ENCODE data around the gene STIM2.

The STIM2 gene

DNA sequence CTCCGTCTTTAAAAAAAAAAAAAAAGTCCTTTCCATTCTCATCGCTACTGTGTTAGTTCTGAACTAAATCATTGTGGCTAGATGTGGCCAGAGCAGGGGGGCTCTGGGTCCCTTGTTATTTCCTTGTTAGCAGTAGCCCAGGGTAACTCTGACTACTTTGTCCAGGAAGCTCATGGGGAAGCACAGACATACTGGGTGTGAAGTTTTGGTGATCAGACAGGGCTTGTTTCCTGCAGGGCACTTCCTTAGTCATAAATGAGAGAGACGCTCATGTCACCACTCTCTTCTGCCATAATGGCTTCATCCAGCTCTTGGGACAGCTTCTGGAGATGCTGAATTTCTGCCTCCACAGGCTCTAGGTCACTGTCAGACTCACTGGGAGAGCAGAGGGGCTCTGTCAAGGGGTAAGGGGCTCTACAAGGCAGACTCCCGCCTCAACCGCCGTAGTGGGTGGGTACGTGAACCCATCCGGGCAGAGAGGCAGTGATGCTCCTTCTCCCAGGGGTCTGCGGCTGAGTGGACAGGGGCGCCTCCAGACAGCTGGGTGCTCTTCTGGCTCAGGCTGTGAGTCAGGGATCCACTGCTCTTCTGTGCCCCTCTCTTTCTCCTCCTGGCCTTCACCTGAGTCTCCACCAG is 12.9 kb downstream of the STIM2 start:
- no peaks in the 10 kb centered on the region for H3K27me3 ChIP-seq (ENCODE audit: control insufficient read depth in 1 of 2, insufficient read depth in 2 of 2, low read length in 2 of 2)
- H3K9ac ChIP-seq (ENCODE audit: low read length), result no peak overlapping the region
- no peak overlapping the region for H3K4me3 ChIP-seq (ENCODE audit: low read depth in 1 of 2, low read length in 2 of 2)
- no peak overlapping the region for H3K27ac ChIP-seq (ENCODE audit: low read depth, low read length)
- H3K4me1 ChIP-seq (ENCODE audit: insufficient read depth, low read length), result no peaks in the 10 kb centered on the region
- H3K36me3 ChIP-seq (ENCODE audit: insufficient read depth, low read length), result no peaks in the 10 kb centered on the region
- no peaks in the 10 kb centered on the region for H3K9me3 ChIP-seq (ENCODE audit: low read length)

DNA sequence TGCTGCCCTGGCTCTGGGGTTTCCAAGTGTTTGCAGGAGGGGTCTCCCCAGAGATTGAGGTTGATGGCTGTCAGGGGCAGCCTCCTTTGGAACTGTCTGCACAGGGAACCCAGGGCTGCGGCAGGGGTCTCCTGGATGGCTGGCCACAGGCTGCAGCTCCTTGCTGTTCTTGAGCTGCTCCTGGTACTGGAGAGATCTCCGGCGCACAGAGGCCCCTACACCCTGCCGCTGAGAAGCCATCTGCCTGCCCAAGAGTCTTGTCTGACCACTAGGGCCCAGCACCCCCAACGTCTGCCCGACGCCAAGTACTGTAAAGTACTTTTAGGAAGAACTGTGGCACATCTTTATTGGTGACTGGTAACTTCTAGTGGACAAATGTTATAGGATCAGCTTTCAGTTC is 13.5 kb downstream of the STIM2 start:
- no peaks in the 10 kb centered on the region for H3K36me3 ChIP-seq (ENCODE audit: insufficient read depth, low read length)
- H3K4me3 ChIP-seq (ENCODE audit: low read depth in 1 of 2, low read length in 2 of 2), result no peak overlapping the region
- H3K27ac ChIP-seq (ENCODE audit: low read depth, low read length), result no peak overlapping the region
- H3K27me3 ChIP-seq (ENCODE audit: control insufficient read depth in 1 of 2, insufficient read depth in 2 of 2, low read length in 2 of 2), result no peaks in the 10 kb centered on the region
- H3K9me3 ChIP-seq (ENCODE audit: low read length), result no peaks in the 10 kb centered on the region
- no peak overlapping the region for H3K9ac ChIP-seq (ENCODE audit: low read length)
- no peaks in the 10 kb centered on the region for H3K4me1 ChIP-seq (ENCODE audit: insufficient read depth, low read length)

GRCh38 chr4:26877406-26877805 is 16.8 kb downstream of the STIM2 start:
- no peak overlapping the region for H3K9ac ChIP-seq (ENCODE audit: low read length)

DNA sequence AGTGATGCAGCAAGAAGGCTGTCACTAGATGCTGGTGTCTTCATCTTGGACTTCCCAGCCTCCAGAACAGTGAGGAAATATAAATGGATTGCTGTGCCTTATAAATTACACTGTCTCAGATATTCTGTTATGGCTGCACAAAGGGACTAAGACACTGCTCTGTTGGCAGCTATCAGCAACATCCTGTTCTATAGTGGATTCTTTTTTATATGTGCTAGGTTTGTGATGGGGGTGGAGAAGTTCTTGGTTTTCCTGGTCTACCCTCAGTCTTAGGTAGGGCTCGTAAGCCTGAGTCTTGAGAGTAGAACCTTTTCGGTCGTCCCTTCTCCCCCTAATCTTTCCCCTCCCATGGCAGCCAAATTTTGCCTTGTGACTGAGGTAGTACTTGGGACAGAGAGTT is 17.3 kb downstream of the STIM2 start:
- Histone ChIP-seq H3K9ac (ENCODE audit: low read length) (no peak overlapping the region), H3K27me3 (ENCODE audit: control insufficient read depth in 1 of 2, insufficient read depth in 2 of 2, low read length in 2 of 2) (no peaks in the 10 kb centered on the region), H3K36me3 (ENCODE audit: insufficient read depth, low read length) (no peaks in the 10 kb centered on the region), H3K27ac (ENCODE audit: low read depth, low read length) (no peak overlapping the region), H3K4me1 (ENCODE audit: insufficient read depth, low read length) (no peaks in the 10 kb centered on the region), H3K4me3 (ENCODE audit: low read depth in 1 of 2, low read length in 2 of 2) (no peak overlapping the region), H3K9me3 (ENCODE audit: low read length) (no peaks in the 10 kb centered on the region)

More at GRCh38 chr4:26877406-26877805, 16.8 kb downstream of the STIM2 start:
- H3K4me3 ChIP-seq (ENCODE audit: low read depth in 1 of 2, low read length in 2 of 2), result no peak overlapping the region
- H3K9me3 ChIP-seq (ENCODE audit: low read length), result no peaks in the 10 kb centered on the region
- H3K27ac ChIP-seq (ENCODE audit: low read depth, low read length), result no peak overlapping the region
- H3K27me3 ChIP-seq (ENCODE audit: control insufficient read depth in 1 of 2, insufficient read depth in 2 of 2, low read length in 2 of 2), result no peaks in the 10 kb centered on the region
- H3K4me1 ChIP-seq (ENCODE audit: insufficient read depth, low read length), result no peaks in the 10 kb centered on the region
- H3K36me3 ChIP-seq (ENCODE audit: insufficient read depth, low read length), result no peaks in the 10 kb centered on the region

DNA sequence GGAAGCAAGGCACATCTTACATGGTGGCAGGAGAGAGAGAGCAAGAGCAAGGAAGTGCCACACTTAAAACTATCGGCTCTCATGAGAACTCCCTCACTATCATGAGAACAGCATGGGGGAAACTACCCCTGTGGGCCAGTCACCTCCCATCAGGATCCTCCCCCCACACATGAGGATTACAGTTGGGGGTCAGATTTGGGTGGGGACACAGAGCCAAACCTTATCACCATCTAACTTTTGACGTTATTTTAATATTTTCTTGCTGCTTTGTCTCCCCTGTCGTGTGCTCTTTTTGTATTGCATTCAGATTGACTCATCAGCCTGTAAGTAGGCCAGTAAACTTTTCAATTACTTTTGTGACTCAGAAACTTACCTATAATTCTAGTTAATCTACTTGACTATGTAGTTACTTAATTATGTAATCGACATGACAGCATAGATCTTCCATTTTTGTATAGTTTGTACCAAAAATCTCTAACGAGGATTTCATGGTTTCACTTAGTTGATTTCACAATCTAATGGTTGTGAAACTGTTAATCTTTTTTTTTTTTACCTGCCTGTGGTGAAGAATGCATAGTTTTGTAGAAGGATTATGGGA is 18.3 kb downstream of the STIM2 start:
- H3K4me1 ChIP-seq (ENCODE audit: insufficient read depth, low read length), result no peaks in the 10 kb centered on the region
- no peak overlapping the region for H3K4me3 ChIP-seq (ENCODE audit: low read depth in 1 of 2, low read length in 2 of 2)
- H3K27ac ChIP-seq (ENCODE audit: low read depth, low read length), result no peak overlapping the region
- H3K9ac ChIP-seq (ENCODE audit: low read length), result no peak overlapping the region
- H3K36me3 ChIP-seq (ENCODE audit: insufficient read depth, low read length), result no peaks in the 10 kb centered on the region
- H3K9me3 ChIP-seq (ENCODE audit: low read length), result no peaks in the 10 kb centered on the region
- no peaks in the 10 kb centered on the region for H3K27me3 ChIP-seq (ENCODE audit: control insufficient read depth in 1 of 2, insufficient read depth in 2 of 2, low read length in 2 of 2)

- Histone ChIP-seq H3K9ac (ENCODE audit: low read length) (no peak overlapping the region), H3K4me3 (ENCODE audit: low read depth in 1 of 2, low read length in 2 of 2) (no peak overlapping the region), H3K27ac (ENCODE audit: low read depth, low read length) (no peak overlapping the region), H3K4me1 (ENCODE audit: insufficient read depth, low read length) (no peaks in the 10 kb centered on the region), H3K9me3 (ENCODE audit: low read length) (no peaks in the 10 kb centered on the region), H3K36me3 (ENCODE audit: insufficient read depth, low read length) (no peaks in the 10 kb centered on the region), H3K27me3 (ENCODE audit: control insufficient read depth in 1 of 2, insufficient read depth in 2 of 2, low read length in 2 of 2) (no peaks in the 10 kb centered on the region)
Observed at GRCh38 chr4:26879805-26880204, 19.2 kb downstream of the STIM2 start.

DNA sequence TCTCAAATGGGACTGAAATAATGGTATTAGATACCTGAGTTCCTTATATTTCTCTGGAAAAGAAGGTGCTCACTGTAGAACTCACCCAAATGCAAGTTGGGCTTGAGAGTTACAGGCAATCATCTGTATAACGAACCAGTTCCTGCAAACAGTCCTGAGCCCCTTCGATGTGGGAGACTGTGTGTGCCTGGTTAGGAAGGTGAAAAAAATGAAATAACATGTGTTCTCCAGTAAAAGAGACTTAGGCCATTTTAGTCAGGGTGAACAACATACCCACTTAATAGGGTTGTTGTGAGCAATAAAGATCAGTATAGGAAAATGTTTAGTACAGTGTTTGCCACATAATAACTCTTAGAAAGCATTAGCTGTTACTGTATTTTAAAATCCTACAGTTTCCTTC is 23.4 kb downstream of the STIM2 start:
- H3K4me1 ChIP-seq (ENCODE audit: insufficient read depth, low read length), result no peaks in the 10 kb centered on the region
- no peak overlapping the region for H3K27ac ChIP-seq (ENCODE audit: low read depth, low read length)
- no peak overlapping the region for H3K4me3 ChIP-seq (ENCODE audit: low read depth in 1 of 2, low read length in 2 of 2)
- no peak overlapping the region for H3K9ac ChIP-seq (ENCODE audit: low read length)
- H3K9me3 ChIP-seq (ENCODE audit: low read length), result no peaks in the 10 kb centered on the region
- H3K27me3 ChIP-seq (ENCODE audit: control insufficient read depth in 1 of 2, insufficient read depth in 2 of 2, low read length in 2 of 2), result no peaks in the 10 kb centered on the region
- no peaks in the 10 kb centered on the region for H3K36me3 ChIP-seq (ENCODE audit: insufficient read depth, low read length)

DNA sequence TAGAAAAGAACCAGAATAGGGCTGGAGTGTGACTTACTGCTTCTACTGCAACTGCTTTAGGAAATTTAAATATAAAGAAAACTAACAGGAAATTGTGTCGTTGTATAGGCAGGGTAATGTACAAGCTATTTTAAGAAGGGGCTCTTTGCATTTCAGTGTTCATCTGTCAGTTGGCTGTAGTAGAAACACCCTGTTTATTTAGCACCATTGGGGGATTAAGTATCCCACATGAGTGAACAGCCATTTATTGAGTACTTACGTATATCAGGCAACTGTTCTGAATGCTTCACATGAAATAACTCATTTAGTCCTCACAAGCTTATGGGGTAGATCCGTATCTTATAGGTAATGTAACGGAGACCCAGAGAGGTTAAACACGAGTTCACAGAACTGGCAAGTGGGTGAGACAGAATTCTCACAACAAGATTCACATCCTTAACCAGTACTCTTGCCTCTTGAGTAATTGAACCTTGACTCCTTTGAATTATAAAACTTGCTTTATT is 23.9 kb downstream of the STIM2 start:
- Histone ChIP-seq H3K4me1 (ENCODE audit: insufficient read depth, low read length) (no peaks in the 10 kb centered on the region), H3K27me3 (ENCODE audit: control insufficient read depth in 1 of 2, insufficient read depth in 2 of 2, low read length in 2 of 2) (no peaks in the 10 kb centered on the region), H3K9me3 (ENCODE audit: low read length) (no peaks in the 10 kb centered on the region), H3K27ac (ENCODE audit: low read depth, low read length) (no peak overlapping the region), H3K4me3 (ENCODE audit: low read depth in 1 of 2, low read length in 2 of 2) (no peak overlapping the region), H3K9ac (ENCODE audit: low read length) (no peak overlapping the region), H3K36me3 (ENCODE audit: insufficient read depth, low read length) (no peaks in the 10 kb centered on the region)

DNA sequence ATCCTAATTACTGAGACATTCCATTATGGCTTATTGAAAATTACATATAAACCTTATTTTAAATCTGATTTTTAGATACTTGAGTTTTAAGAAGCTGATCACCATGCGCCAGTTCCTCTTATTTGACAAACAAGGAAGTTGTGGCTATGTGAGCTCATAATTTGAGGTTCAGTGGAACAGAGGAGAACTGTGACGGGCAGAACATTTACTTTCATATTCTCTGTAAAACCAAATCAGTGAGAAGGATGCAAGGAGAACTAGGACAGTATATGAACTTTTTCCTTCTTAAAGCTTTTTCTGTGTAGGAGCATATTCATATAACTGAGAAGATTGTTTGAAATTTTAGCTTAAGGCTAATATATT is 25.3 kb downstream of the STIM2 start:
- Histone ChIP-seq H3K27ac (ENCODE audit: low read depth, low read length) (no peak overlapping the region), H3K4me1 (ENCODE audit: insufficient read depth, low read length) (no peaks in the 10 kb centered on the region), H3K4me3 (ENCODE audit: low read depth in 1 of 2, low read length in 2 of 2) (no peak overlapping the region), H3K9ac (ENCODE audit: low read length) (no peak overlapping the region), H3K27me3 (ENCODE audit: control insufficient read depth in 1 of 2, insufficient read depth in 2 of 2, low read length in 2 of 2) (no peaks in the 10 kb centered on the region), H3K9me3 (ENCODE audit: low read length) (no peaks in the 10 kb centered on the region), H3K36me3 (ENCODE audit: insufficient read depth, low read length) (no peaks in the 10 kb centered on the region)

DNA sequence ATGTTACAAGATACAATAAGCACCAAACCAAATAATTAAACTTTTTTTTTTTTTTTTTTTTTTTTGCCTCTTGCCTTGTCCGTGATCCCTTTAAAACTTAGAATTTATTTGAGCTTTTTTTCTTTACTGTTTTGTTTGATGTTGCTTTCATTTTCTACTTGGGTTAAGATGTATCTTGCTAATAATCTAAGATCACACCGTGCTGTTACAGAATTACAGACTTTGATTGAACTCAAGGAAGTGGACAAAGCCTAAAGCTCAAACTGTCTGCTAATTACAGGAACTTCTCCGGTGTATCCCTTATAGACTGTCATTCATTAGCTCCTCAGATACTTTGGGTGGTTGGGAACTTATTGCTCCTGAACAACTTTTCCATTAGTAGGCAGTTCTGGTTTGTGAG is 26.5 kb downstream of the STIM2 start:
- H3K27ac ChIP-seq (ENCODE audit: low read depth, low read length), result no peak overlapping the region

GRCh38 chr4:26887809-26888208 is 27.2 kb downstream of the STIM2 start:
- Histone ChIP-seq H3K27me3 (ENCODE audit: control insufficient read depth in 1 of 2, insufficient read depth in 2 of 2, low read length in 2 of 2) (no peaks in the 10 kb centered on the region), H3K9ac (ENCODE audit: low read length) (no peak overlapping the region), H3K4me3 (ENCODE audit: low read depth in 1 of 2, low read length in 2 of 2) (no peak overlapping the region), H3K27ac (ENCODE audit: low read depth, low read length) (no peak overlapping the region), H3K36me3 (ENCODE audit: insufficient read depth, low read length) (no peaks in the 10 kb centered on the region), H3K9me3 (ENCODE audit: low read length) (no peaks in the 10 kb centered on the region), H3K4me1 (ENCODE audit: insufficient read depth, low read length) (no peaks in the 10 kb centered on the region)

More for the DNA sequence above, 26.5 kb downstream of the STIM2 start:
- Histone ChIP-seq H3K4me1 (ENCODE audit: insufficient read depth, low read length) (no peaks in the 10 kb centered on the region), H3K9me3 (ENCODE audit: low read length) (no peaks in the 10 kb centered on the region), H3K9ac (ENCODE audit: low read length) (no peak overlapping the region), H3K36me3 (ENCODE audit: insufficient read depth, low read length) (no peaks in the 10 kb centered on the region), H3K4me3 (ENCODE audit: low read depth in 1 of 2, low read length in 2 of 2) (no peak overlapping the region), H3K27me3 (ENCODE audit: control insufficient read depth in 1 of 2, insufficient read depth in 2 of 2, low read length in 2 of 2) (no peaks in the 10 kb centered on the region)

- Histone ChIP-seq H3K4me1 (ENCODE audit: insufficient read depth, low read length) (no peaks in the 10 kb centered on the region), H3K4me3 (ENCODE audit: low read depth in 1 of 2, low read length in 2 of 2) (no peak overlapping the region), H3K27me3 (ENCODE audit: control insufficient read depth in 1 of 2, insufficient read depth in 2 of 2, low read length in 2 of 2) (no peaks in the 10 kb centered on the region), H3K9me3 (ENCODE audit: low read length) (no peaks in the 10 kb centered on the region), H3K36me3 (ENCODE audit: insufficient read depth, low read length) (no peaks in the 10 kb centered on the region), H3K27ac (ENCODE audit: low read depth, low read length) (no peak overlapping the region), H3K9ac (ENCODE audit: low read length) (no peak overlapping the region)
Observed at GRCh38 chr4:26889356-26889755, 28.7 kb downstream of the STIM2 start.

Measured in muscle layer of colon (tissue), 2 donors.